GM12864 (cell line): ENCODE results near the gene ATP1B3.
A peak's percentile ranks its signal among the peaks of the same experiment; 100 is the strongest.
"Not testable (repeated sequence)": the region's sequence is repeated elsewhere in the genome, so short reads cannot be mapped to it uniquely, and the experiment has no call there.

Source experiments
- DNase-seq: peaks from one replicate; pipeline ENCODE4 v3.0.0-alpha.2; 2011; ENCODE audit warnings: low read depth
- H3K4me3 ChIP-seq: 2 replicates; pipeline ENCODE4 v1.5.1; 2011; ENCODE audit warnings: mild to moderate bottlenecking, low read depth, low read length, control low read depth
- CTCF ChIP-seq: IDR thresholded peaks from 2 replicates; pipeline ENCODE4 v1.5.1; 2011; ENCODE audit warnings: low read depth, mild to moderate bottlenecking, moderate library complexity, low read length, control low read depth, inconsistent platforms; ENCODE audit errors: missing control alignments

The ATP1B3 gene

DNA sequence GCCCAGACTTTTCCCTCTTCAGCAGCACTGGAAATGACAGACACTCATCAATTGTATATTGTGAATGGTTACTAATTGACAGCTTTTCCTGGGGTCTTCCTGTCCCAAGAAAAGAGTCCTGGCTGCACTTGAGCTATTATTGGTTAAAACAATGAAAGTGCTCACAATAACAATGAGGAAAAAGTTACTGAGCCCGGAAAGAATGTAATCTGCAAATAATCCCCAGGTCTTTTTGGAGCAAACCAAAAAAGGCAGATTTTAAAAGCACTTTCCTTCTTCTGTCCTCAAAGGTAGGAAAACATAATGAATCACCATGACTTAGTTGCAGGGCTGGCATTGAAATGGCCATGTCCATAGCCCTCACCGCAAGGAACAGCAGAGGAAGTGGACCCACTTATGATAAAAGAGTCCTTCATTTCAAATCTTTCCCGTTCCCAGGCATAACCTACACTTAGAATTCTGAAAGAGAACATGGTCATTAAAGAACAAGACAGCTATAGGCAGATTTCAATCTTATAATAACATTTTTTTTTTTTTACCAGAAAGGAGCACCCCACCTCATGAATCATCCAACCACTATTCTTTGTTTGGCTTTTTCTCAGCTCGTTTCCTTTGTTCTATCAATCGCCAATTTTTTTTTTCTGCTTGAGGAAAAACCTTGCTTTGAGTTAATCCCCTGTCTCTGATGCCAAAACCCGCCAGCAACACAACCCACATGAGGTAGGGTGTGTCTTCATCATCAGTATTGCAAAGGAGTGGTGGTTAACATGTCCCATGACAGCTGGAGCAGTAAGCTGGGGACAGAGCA is 35.5 kb upstream of the ATP1B3 start:
- H3K4me3 ChIP-seq, result no peak overlapping the region
- TF ChIP-seq CTCF, result no peak
- no peak for DNase-seq

GRCh38 chr3:141844108-141844507 is 32.3 kb upstream of the ATP1B3 start:
- H3K4me3 ChIP-seq, result no peak overlapping the region
- no peak for TF ChIP-seq CTCF
- no peak for DNase-seq

- TF ChIP-seq CTCF, result no peak
- DNase-seq, result no peak
- H3K4me3 ChIP-seq, result no peak overlapping the region
These were observed 31.6 kb upstream of the ATP1B3 start for GRCh38 chr3:141844812-141845211.

- TF ChIP-seq CTCF, result peak; percentile 22
- H3K4me3 ChIP-seq, result no peak overlapping the region
- DNase-seq, result no peak
These were observed 30.9 kb upstream of the ATP1B3 start for GRCh38 chr3:141845407-141846049.

GRCh38 chr3:141846050-141846433 is 30.4 kb upstream of the ATP1B3 start:
- TF ChIP-seq CTCF, result no peak
- no peak overlapping the region for H3K4me3 ChIP-seq
- no peak for DNase-seq

DNA sequence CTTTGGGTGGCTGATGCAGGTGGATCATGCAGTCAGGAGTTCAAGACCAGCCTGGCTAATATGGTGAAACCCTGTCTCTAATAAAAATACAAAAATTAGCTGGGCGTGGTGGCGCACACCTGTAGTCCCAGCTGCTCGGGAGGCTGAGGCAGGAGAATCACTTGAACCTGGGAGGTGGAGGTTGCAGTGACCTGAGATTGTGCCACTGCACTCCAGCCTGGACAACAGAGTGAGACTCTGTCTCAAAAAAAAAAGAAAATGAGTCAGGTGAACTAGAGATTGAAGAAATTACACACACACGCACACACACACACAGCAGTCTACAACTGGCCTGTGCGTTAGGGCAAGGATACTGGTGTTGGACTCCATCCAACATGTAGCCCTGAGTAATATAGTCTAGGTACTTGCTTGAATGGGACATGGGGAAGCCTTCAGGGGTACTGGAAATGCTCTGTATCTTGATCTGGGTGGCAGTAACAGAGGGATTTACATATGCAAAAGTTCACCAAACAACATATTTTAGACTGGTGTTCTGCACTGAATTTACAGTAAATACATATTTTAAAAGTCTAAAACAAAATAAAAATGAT is 28.2 kb upstream of the ATP1B3 start:
- not testable (repeated sequence) for DNase-seq

GRCh38 chr3:141849056-141849815 is 27.2 kb upstream of the ATP1B3 start:
- H3K4me3 ChIP-seq, result no peak overlapping the region
- DNase-seq, result no peak
- TF ChIP-seq CTCF, result no peak

More for the DNA sequence above, 28.2 kb upstream of the ATP1B3 start:
- not testable (repeated sequence) for H3K4me3 ChIP-seq
